Vagina (tissue), 2 donors: ENCODE data around the gene STON2.

ENCODE experiments used
- POLR2AphosphoS5 ChIP-seq, 2 donors: sonication (generic); formaldehyde crosslinking; IDR thresholded peaks; one replicate each; pipeline ENCODE4 v1.9.0; 2017; ENCODE audit warnings: antibody characterized with exemption in 2 of 2, mild to moderate bottlenecking in 2 of 2, low read depth in 1 of 2; ENCODE audit not compliant: insufficient read depth in 1 of 2
- TF ChIP-seq, protein P1 (sequence below), 3 experiments: fragments of 450-650 bp in 2 of 3; fragments of 200-600 bp in 1 of 3; sonication (generic) in 1 of 3; IDR thresholded peaks; one replicate each; pipeline ENCODE4 v1.5.1; 2017 to 2019; ENCODE audit warnings: antibody characterized with exemption in 3 of 3, mild to moderate bottlenecking in 2 of 3, moderate library complexity in 2 of 3

DNA sequence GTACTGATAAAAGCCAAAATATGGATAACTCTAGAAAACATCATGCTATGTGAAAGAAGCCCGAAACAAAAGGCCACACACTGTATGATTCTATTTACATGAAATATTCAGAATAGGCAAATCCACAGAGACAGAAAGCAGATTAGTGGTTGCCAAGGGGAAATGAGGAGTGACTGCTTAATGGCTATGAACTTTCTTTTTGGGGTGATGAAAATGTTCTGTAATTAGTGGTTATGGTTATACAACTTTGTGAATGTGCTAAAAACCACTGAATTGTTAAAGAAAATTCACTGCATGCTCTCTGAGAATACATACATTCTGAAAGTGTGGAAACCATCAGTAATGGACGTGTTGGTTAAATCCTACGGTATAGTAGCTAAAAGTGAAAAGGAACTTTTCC is 39.9 kb upstream of the STON2 start:
- TF ChIP-seq, protein P1, sequence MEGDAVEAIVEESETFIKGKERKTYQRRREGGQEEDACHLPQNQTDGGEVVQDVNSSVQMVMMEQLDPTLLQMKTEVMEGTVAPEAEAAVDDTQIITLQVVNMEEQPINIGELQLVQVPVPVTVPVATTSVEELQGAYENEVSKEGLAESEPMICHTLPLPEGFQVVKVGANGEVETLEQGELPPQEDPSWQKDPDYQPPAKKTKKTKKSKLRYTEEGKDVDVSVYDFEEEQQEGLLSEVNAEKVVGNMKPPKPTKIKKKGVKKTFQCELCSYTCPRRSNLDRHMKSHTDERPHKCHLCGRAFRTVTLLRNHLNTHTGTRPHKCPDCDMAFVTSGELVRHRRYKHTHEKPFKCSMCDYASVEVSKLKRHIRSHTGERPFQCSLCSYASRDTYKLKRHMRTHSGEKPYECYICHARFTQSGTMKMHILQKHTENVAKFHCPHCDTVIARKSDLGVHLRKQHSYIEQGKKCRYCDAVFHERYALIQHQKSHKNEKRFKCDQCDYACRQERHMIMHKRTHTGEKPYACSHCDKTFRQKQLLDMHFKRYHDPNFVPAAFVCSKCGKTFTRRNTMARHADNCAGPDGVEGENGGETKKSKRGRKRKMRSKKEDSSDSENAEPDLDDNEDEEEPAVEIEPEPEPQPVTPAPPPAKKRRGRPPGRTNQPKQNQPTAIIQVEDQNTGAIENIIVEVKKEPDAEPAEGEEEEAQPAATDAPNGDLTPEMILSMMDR (IDR thresholded peaks at IDR 0.05): no peak
- TF ChIP-seq POLR2AphosphoS5 (IDR thresholded peaks at IDR 0.05; ENCODE audit: insufficient read depth in 1 of 2, low read depth in 1 of 2): no peak
